Limb (tissue), 2 donors: ENCODE results near the gene ZNF407.

ENCODE experiments used
- DNase-seq, 2 donors: peaks; one replicate each; pipeline ENCODE4 v3.0.0-alpha.2; 2016; ENCODE audit errors: extremely low spot score in 2 of 2

The ZNF407 gene

GRCh38 chr18:74674487-74674886 lies 76.8 kb downstream of the ZNF407 start:
- DNase-seq, result no peak

DNA sequence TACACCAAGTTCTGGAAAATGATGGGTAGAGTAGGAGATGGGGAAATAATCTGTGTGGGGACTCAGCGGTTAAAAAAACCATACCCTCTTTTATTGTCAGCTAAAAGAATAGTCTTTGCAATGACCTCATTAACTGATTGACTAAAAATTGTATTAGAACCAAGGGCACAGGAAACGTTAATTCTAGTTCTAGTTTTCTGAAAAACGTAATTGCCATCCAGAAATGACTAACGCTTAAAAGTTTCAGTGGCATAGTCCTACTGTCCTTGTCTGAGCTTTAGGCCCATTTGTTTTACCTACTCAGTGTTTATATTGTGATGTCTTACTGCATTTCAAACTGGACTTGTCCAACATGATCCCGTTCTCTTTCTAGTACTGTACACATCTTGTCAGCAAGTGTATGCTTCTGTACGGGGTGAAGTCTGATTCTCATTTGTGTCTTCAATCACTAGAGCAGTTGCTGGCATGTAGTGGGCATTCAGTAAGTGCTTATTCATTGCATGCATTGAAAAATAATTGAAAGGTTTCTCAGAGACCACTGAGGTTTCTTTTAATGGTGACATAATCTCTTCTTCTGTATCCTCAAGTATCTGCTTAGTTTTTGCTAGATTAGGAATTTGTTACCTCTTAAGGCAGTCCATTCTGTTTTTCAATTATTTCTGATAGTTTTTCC lies 81.5 kb downstream of the ZNF407 start:
- DNase-seq, result no peak

- DNase-seq, result no peak
Measured at GRCh38 chr18:74679679-74680076, 82.0 kb downstream of the ZNF407 start.

DNA sequence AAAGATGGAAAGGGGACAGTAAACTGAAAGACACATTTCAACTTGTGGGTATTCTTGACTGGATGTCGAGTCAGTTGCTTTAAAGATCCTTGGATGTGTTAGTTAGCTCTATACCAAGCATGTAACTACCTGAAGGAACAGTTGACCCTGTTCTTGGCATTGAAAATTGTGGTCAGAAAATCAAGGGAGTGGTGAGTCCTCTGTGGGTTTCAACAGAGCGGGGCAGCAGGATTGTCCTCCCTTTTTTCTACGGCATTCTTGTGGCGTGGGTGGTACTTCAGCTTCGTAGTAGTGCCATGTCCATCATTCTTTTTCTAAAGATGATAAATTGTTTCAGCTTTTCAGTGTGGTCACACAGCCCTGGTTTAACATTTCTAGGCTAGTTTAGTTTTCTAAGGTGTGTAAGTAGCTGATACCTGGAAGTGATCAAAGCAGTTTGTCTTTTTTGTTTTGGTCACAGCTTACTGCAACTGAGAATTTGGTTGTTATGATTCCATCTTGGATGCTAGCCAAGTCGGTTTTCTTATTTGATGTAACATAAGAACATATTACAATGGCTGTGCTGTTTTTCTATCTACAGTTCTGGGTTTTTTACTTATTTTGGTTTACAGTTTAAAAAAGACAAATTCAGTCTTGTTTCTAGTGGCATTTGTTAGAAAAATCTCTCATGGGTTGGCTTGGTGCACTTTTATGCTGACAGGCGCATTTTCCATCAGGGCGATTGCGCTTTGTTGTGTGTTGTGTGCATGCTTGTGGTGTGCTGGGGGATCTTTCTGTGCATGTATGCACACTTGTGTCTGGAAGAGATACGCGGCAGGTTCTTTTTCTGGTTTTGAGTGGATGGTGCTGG lies 84.7 kb downstream of the ZNF407 start:
- DNase-seq, result no peak

DNA sequence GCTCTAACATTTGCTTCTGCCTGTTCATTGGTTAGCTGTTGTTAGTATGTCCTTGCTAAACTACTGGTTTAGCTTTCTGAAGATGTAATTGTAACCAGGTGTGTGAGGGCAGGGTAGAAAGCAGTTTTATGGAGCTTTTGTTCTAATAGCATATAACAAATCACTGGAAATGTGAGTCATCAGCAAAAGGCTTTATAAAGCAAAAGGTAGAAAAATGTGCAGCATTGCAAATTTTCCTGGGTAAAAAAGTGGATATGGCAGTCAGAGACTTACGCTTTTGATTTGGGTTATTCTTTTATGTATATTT lies 85.3 kb downstream of the ZNF407 start:
- peak in 1 of 2 donors; percentile 6 for DNase-seq

- DNase-seq, result no peak
Measured at GRCh38 chr18:74683573-74683972, 85.9 kb downstream of the ZNF407 start.

DNA sequence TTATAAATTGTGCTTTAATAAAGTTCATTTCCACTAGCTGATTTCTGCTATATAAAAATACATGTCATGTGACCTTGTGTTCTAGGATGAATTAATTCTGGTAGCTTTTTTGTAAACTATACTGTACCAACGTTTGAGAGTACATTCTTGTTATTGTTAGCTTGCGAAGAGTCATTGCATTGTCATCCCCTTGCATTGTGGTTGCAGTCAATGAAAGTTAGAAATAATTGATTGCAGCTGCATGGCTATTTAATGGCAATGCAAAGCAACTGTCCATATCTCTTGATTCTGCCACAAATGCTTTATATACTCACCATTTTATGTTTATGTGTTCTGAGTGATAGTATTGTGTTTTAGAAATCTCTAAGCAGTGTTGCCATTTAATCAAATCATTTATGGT lies 91.6 kb downstream of the ZNF407 start:
- no peak for DNase-seq

GRCh38 chr18:74692367-74693013 lies 94.8 kb downstream of the ZNF407 start:
- DNase-seq, result no peak

DNA sequence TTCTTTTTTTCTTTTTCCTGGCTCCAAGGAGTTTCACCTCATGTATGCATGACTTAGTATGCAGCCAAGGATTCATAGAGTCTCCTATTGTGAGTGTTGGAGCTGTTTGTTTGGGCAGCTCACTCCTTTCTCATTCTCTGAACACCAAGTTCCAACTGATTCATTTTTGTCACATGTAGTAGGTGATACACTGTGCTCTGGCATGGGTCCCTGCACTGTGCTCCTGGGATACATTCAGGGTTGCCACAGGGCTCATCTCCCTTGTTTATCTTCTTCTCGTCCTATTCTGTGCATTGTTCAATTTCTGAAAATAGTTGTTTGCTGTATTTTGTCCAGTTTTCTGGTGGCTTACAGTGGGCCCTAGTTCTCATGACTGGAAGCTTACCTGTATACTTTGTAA lies 96.8 kb downstream of the ZNF407 start:
- DNase-seq, result no peak

- DNase-seq, result no peak
Measured at GRCh38 chr18:74695170-74695569, 97.5 kb downstream of the ZNF407 start.

DNA sequence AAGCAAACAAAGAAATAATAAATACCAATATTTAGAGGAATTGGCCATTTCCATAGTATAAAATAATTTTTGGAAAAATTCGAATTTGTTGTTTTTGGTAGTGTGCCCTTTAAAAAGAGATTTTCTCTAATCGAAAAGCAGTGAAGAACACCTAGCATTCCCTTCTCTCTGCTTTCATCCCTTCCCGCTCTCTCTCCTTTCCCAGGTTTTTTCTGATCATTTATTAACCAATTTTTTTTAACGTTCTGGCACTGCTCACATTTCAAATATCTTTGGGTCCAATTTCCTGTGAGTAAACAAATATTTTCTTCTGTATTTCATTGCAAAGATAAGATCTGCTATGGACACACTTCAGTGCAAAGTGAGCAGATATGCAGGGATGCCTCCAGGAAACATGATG lies 101.2 kb downstream of the ZNF407 start:
- no peak for DNase-seq

DNA sequence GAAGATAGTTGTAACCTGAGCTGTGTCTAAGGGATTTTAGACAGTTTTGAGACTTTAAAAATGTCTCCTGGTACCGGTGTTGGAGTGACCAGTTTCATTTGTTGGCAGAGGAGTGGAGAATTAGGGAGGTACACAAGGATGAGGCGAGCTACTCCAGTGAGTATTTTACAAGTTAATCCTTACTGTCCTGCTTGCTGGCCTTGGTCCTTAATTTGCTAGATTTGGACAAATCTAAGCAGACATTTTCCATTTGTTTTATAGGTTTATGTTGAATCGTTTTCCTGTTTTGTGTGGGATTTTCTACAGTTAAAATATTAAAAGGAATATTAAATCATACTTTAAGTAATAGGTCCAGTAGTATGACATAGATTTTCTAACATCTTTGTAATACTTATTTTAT lies 101.8 kb downstream of the ZNF407 start:
- DNase-seq, result no peak

GRCh38 chr18:74702950-74703349 lies 105.3 kb downstream of the ZNF407 start:
- DNase-seq, result no peak

- no peak for DNase-seq
Measured at GRCh38 chr18:74708169-74708568, 110.5 kb downstream of the ZNF407 start.

DNA sequence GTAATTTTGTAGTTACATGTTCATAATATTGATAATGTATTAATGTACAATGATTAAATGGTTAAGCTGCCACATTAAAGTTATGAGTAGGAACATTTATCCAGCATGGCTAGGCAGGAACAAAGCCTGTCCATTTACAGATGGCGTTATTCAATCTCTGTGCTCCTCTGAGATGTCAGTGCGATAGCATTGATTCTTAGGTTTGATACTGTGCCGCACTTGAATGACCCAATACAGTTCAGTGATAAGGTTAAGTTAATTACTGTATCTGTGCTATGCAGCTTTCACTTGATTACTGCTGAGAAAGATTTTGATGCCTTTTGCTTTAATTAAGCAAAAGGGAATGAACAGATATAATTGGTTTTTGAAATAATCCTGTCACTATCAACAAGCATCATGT lies 111.8 kb downstream of the ZNF407 start:
- no peak for DNase-seq

GRCh38 chr18:74714120-74714519 lies 116.5 kb downstream of the ZNF407 start:
- no peak for DNase-seq

DNA sequence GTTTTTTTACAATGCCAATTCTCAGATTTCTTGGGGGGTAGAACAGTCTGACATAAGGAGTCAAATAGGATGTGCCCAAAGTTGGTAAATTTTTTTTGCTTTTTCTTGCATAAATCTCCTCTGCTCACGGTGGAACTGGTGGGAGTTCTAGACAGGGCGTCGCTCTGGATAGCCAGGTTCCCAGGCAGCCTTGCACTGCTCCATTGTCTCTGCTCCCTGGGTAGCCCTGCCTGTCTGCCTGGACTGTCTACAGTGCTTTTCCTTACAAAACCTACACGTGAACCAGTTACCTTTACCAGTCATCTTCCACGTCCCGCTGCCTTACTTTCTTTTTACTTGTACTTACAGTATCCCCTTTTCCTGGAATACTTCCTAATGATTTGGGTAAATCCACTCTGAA lies 117.1 kb downstream of the ZNF407 start:
- no peak for DNase-seq

- no peak for DNase-seq
Measured at GRCh38 chr18:74715306-74715705, 117.6 kb downstream of the ZNF407 start.

DNA sequence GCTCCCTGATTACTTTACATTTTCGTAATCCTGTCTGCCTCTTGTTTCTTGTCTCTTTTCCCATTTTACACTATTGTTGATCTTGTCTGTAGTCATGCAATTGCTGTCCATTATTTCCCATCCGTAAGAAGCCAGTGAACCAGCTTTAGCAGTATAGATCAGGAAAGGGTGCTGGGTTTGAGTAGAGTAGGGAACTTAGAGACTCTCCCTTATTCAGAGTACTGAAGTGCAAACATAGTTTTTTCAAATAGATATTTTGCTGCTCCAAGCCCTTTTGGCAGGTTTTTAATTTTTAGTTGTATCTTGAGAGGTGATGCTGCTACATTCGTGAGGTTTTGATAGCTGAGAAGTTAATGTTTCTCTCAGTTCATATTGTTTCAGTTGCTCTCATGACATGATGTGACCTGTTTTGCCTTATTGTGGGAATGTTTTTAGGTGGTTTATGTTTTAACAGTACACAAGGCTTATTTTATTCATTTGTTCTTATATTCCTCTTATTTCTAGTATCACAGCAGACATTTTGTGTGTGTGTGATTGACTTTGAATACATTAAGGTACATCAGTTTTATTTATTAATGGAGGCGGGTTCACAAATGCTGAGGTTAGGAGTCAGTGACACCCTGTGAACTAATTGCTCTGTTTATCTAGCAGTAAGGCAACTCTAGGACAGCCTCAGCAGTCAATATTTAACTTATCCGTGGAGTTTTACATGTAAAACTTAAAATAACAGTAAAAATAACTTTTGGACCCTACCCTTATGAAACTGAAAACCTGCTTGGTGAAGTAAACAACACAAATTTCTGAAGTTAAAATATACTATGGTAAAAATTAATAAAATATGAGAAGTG lies 118.4 kb downstream of the ZNF407 start:
- DNase-seq, result no peak

DNA sequence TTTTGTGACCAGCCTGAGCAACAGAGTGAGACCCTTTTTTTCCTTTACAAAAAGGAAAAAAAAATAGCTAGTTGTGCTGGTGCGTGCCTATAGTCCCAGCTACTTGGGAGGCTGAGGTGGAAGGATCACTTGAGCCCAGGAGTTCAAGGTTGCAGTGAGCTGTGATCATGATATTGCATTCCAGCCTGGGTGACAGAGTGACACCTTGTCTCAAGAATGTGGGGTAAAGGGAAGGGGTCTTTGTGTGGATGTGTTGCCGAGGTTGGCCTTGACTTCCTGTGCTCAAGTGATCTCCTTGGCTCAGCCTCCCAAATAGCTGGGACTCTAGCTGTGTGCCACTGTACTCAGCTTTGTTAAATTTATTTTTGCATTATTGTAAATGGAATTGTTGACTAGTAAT lies 120.6 kb downstream of the ZNF407 start:
- DNase-seq, result no peak

DNA sequence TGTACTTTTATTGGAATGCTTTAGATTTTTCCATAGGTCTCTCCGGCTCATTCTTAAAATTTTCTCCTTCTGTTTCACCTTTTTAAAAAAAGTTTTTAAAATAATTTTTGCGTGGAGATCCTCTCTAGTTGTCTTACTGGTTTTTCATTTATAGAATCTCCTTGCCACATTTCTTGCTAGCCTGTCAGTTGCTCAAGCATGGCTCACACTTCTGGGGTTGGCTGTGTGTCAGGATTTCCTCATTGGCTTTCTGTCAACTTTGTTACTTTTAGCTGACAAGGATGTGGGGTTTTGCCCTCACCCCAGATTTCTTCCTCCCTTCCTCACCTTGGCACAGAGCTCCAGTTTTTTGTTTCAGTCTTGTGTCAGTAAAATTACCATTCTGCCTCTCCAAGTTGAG lies 124.6 kb downstream of the ZNF407 start:
- no peak for DNase-seq

GRCh38 chr18:74724186-74724585 lies 126.5 kb downstream of the ZNF407 start:
- DNase-seq, result no peak
